Transverse colon (tissue), 4 donors: ENCODE results near the gene ZNG1B. TPM values are rescaled to one million over a fixed set of nuclear protein-coding genes. Genes with fewer than 3 reads are reported as not detected.
"Not testable (repeated sequence)": the region's sequence is repeated elsewhere in the genome, so short reads cannot be mapped to it uniquely, and the experiment has no call there.

ENCODE experiments used
- DNase-seq: peaks from one replicate; pipeline ENCODE4 v3.0.0-alpha.2; 2019
- H3K27ac ChIP-seq, 4 donors: fragments of 200-600 bp; sonication (generic); 2 replicates each; pipeline ENCODE4 v1.5.1; 2016 to 2018; ENCODE audit warnings: inconsistent platforms in 4 of 4
- H3K27me3 ChIP-seq: fragments of 200-600 bp; sonication (generic); 2 replicates; pipeline ENCODE4 v1.5.1; 2017; ENCODE audit warnings: inconsistent platforms
- H3K36me3 ChIP-seq, 4 donors: fragments of 200-600 bp; sonication (generic); 2 replicates each; pipeline ENCODE4 v1.5.1; 2017 to 2019; ENCODE audit warnings: inconsistent platforms in 4 of 4
- H3K4me1 ChIP-seq, 4 donors: fragments of 200-600 bp; sonication (generic); 2 replicates each; pipeline ENCODE4 v1.5.1; 2017 to 2020; ENCODE audit warnings: inconsistent platforms in 4 of 4
- H3K4me3 ChIP-seq, 4 donors: fragments of 200-600 bp; sonication (generic); 1 replicate in 1 of 4; 2 replicates in 3 of 4; pipeline versions ENCODE4 v1.5.1 to v1.6.1; 2017 to 2019; ENCODE audit warnings: inconsistent platforms in 4 of 4
- H3K9me3 ChIP-seq, 2 donors: fragments of 200-600 bp; sonication (generic); 2 replicates each; pipeline ENCODE4 v1.5.1; 2017 to 2019; ENCODE audit warnings: inconsistent platforms in 2 of 2
- POLR2AphosphoS5 ChIP-seq, 3 donors: sonication (generic); formaldehyde crosslinking; IDR thresholded peaks; one replicate each; pipeline ENCODE4 v1.6.1; 2016; ENCODE audit warnings: antibody characterized with exemption in 3 of 3
- WGBS, 2 donors: methylation state at CpG; one replicate each; pipeline ENCODE4 v1.1.5; 2018; ENCODE audit warnings: low coverage in 1 of 2; 5-methylcytosine and 5-hydroxymethylcytosine counted together
- in situ Hi-C, 4 donors: fragments of 200-750 bp; cut with MboI; loops; one replicate each; pipeline versions ENCODE4 v1.15.0 to v1.15.1; 2017; ENCODE audit warnings: low sequenced_read_pairs in 3 of 4, low pct_ligation_motif_present in 1 of 4, low pct_unique_long_range_greater_than_20kb in 1 of 4
- intact Hi-C: fragments of 100-400 bp; cut with DNase I; formaldehyde crosslinking; loops from one replicate; pipeline ENCODE4 v1.15.1; 2023; ENCODE audit warnings: low total_unique reads
- total RNA-seq, 4 donors: library from RNA; depleted of rRNA; stranded (reverse); fragments of >200 nt; gene quantifications; one replicate each; pipeline ENCODE4 v1.1.0, GENCODE V29; 2016

Gene ZNG1B
- total RNA-seq, 4 donors from 2014 or later = 12.7 to 56.5 (median 38.5) TPM

- DNase-seq, H3K9me3 ChIP-seq, in situ Hi-C loops, H3K36me3 ChIP-seq, intact Hi-C loops, H3K27ac ChIP-seq, H3K4me3 ChIP-seq: not testable (repeated sequence)
- peaks cover 50% of the 10 kb centered on the region for H3K27me3 ChIP-seq
- peaks cover 0 to 38% (median 14%) of the 10 kb centered on the region in 4 donors for H3K4me1 ChIP-seq
- WGBS, 2 donors = 7% methylated on average over 43 of the region's 62 CpGs; no CpG with 5 or more reads in 1 of the 2 donors
Observed at GRCh38 chr2:113499019-113499885, 61.8 kb downstream of the ZNG1B start.

GRCh38 chr2:113499886-113500722, 62.6 kb downstream of the ZNG1B start:
- H3K36me3 ChIP-seq, DNase-seq: not testable (repeated sequence)
- 5% methylated on average over 20 of the region's 56 CpGs; no CpG with 5 or more reads in 1 of the 2 donors for WGBS, 2 donors

GRCh38 chr2:113500723-113501038, 63.2 kb downstream of the ZNG1B start:
- 8 to 10% methylated on average over 4 to 8 of the region's 8 CpGs for WGBS, 2 donors

More at GRCh38 chr2:113499886-113500722, 62.6 kb downstream of the ZNG1B start:
- Histone ChIP-seq H3K27me3 (peaks cover 54% of the 10 kb centered on the region), H3K4me1 (peaks cover 0 to 38% (median 14%) of the 10 kb centered on the region in 4 donors)
- H3K4me3 ChIP-seq, H3K27ac ChIP-seq, H3K9me3 ChIP-seq, in situ Hi-C loops, intact Hi-C loops: not testable (repeated sequence)

GRCh38 chr2:113502216-113503093, 65.0 kb downstream of the ZNG1B start:
- intact Hi-C loops, H3K9me3 ChIP-seq, in situ Hi-C loops, DNase-seq, H3K36me3 ChIP-seq, H3K27ac ChIP-seq: not testable (repeated sequence)
- Histone ChIP-seq H3K27me3 (peaks cover 70% of the 10 kb centered on the region), H3K4me1 (peaks cover 0 to 38% (median 14%) of the 10 kb centered on the region in 4 donors), H3K4me3 (peak overlapping the region in 3 of 4 donors; percentile 18 to 56 (median 35))
- WGBS, 2 donors = 3% methylated on average over 43 of the region's 73 CpGs; no CpG with 5 or more reads in 1 of the 2 donors

More at GRCh38 chr2:113500723-113501038, 63.2 kb downstream of the ZNG1B start:
- H3K36me3 ChIP-seq, DNase-seq, H3K4me3 ChIP-seq, in situ Hi-C loops, intact Hi-C loops, H3K27ac ChIP-seq, H3K9me3 ChIP-seq: not testable (repeated sequence)
- Histone ChIP-seq H3K4me1 (peaks cover 0 to 38% (median 14%) of the 10 kb centered on the region in 4 donors), H3K27me3 (peaks cover 60% of the 10 kb centered on the region)

GRCh38 chr2:113503094-113504042, 65.9 kb downstream of the ZNG1B start:
- H3K9me3 ChIP-seq, DNase-seq, intact Hi-C loops, in situ Hi-C loops, H3K36me3 ChIP-seq, H3K27ac ChIP-seq: not testable (repeated sequence)
- Histone ChIP-seq H3K27me3 (peaks cover 78% of the 10 kb centered on the region), H3K4me3 (peak overlapping the region in 3 of 4 donors; percentile 18 to 56 (median 35)), H3K4me1 (peaks cover 0 to 38% (median 14%) of the 10 kb centered on the region in 4 donors)
- 4% methylated on average over 67 of the region's 116 CpGs; no CpG with 5 or more reads in 1 of the 2 donors for WGBS, 2 donors

- DNase-seq, H3K9me3 ChIP-seq, H3K27ac ChIP-seq, in situ Hi-C loops, H3K36me3 ChIP-seq, intact Hi-C loops: not testable (repeated sequence)
- H3K27me3 ChIP-seq = peaks cover 80% of the 10 kb centered on the region
- WGBS, 2 donors = 9% methylated on average over 12 of the region's 23 CpGs; no CpG with 5 or more reads in 1 of the 2 donors
- peak overlapping the region in 1 of 4 donors; percentile 56 for H3K4me3 ChIP-seq
- peak in 1 of 3 donors; percentile 6 for TF ChIP-seq POLR2AphosphoS5 (IDR thresholded peaks at IDR 0.05)
- H3K4me1 ChIP-seq = peaks cover 0 to 38% (median 14%) of the 10 kb centered on the region in 4 donors
Observed at GRCh38 chr2:113504081-113504480, 66.6 kb downstream of the ZNG1B start.

- intact Hi-C loops, H3K4me3 ChIP-seq, in situ Hi-C loops, DNase-seq, H3K36me3 ChIP-seq, H3K9me3 ChIP-seq, H3K27ac ChIP-seq: not testable (repeated sequence)
- WGBS, 2 donors = 15 to 18% methylated on average over 10 to 11 of the region's 14 CpGs
- Histone ChIP-seq H3K27me3 (peaks cover 51% of the 10 kb centered on the region), H3K4me1 (peaks cover 0 to 16% (median 11%) of the 10 kb centered on the region in 4 donors)
Observed at GRCh38 chr2:113507394-113508140, 70.1 kb downstream of the ZNG1B start.

GRCh38 chr2:113508187-113508586, 70.7 kb downstream of the ZNG1B start:
- H3K27ac ChIP-seq, H3K9me3 ChIP-seq, in situ Hi-C loops, DNase-seq, H3K4me1 ChIP-seq, H3K36me3 ChIP-seq, intact Hi-C loops, H3K4me3 ChIP-seq: not testable (repeated sequence)
- peaks cover 45% of the 10 kb centered on the region for H3K27me3 ChIP-seq
- 41 to 80% methylated on average over 1 to 11 of the region's 11 CpGs for WGBS, 2 donors
